T-helper 1 cell (primary cell): Measurements from ENCODE around the gene WTIP.

Experiments used
- DNase-seq, 5 donors: peaks; one replicate each; pipeline ENCODE4 v3.0.0-alpha.2; 2012 to 2020

The WTIP gene

DNA sequence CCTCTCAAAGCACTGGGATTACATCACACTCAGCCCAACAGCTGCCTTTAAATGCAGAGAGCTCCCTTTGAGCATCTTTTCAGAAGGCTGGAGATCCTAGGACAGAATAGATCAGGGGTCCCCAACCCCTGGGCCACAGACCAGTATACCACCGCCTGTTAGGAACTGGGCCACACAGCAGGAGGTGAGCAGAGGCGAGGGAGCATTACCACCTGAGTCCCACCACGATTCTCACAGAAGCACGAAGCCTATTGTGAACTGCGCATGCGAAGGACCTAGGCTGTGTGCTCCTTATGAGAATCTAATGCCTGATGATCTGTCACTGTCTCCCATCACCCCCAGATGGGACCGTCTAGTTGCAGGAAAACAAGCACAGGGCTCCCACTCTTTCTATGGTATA is 2.2 kb upstream of the WTIP start:
- DNase-seq, result no peak

DNA sequence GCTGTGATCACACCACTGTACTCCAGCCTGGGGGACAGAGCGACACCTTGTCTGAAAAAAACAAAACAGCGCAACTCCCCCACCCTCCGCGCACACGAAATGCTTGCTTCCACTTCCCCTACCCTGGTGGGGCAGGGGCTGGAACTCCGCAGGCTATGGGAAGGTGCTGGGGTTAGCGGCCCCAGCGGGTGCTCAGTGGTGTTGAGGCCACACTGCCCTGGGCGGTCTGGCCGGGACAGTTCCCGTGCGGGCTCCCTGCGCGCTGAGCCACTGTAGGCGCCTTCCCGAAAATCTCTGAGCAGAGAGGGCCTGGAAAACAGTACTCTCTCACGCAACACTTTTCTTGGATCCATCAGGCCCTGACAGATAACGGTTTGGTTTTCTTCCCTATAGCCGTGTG is 1.1 kb upstream of the WTIP start:
- no peak for DNase-seq

DNA sequence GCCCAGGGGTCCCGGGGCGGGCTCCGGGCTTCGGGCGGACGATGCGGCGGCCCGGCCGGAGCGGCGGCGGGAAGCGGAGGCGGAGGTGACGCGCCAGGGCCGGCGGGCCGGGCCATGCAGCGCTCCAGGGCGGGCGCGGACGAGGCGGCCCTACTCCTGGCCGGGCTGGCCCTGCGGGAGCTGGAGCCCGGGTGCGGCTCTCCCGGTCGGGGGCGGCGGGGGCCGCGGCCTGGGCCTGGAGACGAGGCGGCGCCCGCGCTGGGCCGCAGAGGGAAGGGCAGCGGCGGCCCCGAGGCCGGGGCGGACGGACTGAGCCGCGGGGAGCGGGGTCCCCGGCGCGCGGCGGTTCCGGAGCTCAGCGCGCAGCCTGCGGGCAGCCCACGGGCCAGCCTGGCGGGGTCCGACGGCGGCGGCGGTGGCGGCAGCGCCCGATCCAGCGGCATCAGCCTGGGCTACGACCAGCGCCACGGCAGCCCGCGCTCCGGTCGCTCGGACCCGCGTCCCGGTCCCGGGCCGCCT is 362 bp downstream of the WTIP start:
- no peak for DNase-seq

DNA sequence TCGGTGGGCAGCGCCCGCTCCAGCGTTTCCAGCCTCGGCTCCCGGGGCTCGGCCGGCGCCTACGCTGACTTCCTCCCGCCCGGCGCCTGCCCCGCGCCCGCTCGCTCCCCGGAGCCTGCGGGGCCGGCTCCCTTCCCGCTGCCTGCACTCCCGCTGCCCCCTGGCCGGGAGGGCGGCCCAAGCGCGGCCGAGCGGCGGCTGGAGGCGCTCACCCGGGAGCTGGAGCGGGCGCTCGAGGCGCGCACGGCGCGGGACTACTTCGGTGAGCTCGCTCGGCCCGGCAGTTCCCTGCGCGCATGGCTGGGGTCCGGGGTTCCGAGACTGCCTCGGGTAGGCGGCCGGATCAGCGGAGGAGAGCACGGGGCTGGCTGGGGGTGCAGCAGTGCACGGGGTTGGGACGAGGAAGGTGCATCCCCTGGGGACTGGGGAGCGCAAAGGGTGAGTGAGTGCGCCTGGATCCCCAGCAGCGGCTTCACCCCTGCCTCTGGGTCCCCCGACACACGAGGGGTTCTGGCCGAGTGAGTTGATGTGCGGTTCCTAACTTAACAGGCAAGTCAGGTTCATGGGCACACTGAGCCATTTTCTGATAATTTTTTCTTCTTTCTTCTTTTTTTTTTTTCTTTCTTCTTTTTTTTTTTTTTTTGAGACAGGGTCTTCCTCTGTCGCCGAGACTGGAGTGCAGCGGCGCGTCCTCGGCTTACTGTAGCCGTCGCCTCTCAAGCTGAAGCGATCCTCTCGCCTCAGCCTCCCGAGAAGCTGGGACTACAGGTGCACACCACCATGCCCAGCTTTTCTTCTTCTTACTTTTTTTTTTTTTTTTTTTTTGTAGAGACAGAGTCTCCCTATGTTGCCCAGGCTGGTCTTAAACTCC is 1.1 kb downstream of the WTIP start:
- no peak for DNase-seq

DNA sequence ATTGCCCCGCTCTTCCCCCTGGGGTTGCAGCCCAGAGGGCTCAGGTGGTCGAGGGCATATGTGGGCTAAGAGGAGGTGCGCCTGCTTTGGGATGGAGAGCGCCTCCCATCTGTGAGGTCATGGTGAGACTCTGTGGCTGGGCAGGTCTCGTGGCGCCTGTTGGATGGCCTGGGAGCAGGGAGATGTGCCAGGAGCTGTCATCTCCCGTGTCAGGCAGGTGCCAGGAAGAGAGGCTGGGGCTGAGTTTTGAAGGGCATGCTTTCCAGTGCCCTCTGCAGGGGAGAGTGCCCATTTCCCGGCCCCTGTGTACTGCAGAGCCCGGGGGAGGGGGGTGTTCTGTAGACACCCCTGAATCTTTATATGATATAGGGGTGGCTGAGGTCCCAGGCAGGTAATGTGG is 2.8 kb downstream of the WTIP start:
- DNase-seq, result no peak

DNA sequence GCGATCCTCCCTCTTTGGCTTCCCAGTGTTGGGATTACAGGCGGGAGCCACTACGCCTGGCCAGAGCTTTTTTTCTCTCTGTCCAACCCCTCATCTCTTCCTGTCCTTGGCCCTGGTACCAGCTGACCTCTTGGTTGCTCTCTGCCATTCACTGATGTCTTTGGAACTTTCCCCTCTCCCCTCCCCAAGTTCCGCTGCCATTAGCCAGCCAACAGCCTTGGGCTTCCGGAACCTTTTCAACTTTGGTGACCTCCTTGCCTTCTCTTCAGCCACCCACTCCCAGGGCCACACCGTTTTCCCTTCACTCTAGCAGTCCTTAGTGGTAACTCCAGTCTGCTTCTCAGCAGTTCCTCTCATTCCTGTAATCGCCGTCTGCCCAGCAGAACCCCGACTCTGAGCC is 4.3 kb downstream of the WTIP start:
- DNase-seq, result no peak

DNA sequence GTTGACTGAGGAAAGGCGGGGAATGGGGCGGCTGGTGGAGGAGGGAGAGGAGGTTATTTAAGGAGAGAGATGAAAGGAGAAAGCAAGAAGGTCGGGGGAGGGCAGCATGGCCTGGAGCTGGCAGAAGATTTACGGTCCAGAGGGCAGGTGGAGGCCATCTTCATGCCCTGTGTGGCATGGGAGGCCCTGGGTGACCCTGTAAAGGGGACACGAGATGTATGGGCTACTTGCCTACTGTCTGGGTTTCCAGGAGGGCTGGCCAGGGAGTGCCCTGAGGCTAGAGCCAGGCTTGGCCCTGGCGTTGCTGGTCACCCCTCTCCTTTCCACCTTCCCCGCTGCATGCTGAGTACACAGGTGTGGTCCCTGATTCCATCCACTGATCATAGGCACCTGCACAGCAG is 6.1 kb downstream of the WTIP start:
- no peak for DNase-seq

DNA sequence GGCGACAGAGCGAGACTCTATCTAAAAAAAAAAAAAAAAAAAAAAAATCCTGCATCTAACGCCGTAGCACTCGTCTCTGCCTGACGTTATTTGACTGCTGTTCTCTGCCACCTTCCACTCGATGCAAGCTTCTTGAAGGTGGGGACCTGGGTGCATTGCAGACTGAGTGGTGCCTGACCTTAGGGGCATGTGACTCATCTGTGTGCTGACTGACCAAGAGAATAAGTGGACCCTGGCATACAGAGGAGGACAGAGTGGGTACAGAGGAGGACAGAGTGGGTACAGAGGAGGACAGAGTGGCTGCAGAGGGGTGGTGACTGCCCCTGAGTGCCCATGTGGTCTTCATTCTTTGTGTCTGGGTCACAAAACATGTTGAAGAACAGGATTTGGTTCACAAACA is 7.6 kb downstream of the WTIP start:
- no peak for DNase-seq

DNA sequence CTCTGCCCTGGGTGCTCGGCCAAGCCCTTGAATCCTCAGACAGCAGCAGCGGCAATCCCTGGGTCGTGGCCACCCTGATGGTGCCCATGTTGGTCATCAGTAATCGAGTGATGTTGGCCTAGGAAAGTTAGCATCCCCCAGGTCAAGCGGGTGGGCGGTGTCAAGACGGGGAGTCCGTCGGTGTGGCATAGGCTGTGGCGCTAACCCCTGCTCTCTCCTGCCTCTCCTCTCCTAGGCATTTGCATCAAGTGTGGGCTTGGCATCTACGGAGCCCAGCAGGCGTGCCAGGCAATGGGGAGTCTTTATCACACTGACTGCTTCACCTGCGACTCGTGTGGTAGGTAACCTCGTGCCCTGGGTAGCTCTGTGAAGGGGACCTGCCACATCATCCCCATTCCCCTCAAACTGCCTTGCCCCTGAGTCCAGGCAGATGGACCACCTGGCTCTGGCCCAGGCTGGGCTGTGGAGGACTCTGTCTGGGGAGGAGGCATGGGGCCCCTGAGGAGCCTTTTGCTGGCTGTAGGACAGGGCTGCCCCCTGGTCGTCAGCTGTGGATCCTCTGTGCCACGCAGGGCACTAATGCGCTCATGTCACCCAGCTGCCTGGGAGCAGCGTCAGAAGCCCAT is 8.7 kb downstream of the WTIP start:
- DNase-seq, result no peak

DNA sequence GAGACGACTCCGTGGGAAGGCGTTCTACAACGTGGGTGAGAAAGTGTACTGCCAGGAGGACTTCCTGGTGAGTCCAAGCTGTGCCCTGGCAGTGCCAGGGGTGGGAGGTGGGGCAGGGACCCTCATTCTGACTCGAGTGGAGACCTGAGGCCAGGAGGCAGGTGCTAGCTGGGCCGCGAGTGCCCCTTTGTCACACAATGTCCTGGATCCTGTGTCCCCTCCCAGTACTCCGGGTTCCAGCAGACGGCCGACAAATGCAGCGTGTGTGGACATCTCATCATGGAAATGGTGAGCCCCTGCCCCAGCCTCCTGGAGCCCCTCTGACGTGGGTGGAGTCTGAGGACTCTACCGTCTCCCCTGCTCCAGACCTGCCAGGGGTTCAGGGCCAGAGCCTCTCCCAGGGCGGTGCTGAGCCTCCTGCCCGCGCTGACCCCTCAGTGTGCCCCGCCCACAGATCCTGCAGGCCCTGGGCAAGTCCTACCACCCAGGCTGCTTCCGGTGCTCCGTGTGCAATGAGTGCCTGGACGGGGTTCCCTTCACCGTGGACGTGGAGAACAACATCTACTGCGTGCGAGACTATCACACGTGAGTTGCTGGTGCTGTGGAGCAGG is 11.6 kb downstream of the WTIP start:
- no peak for DNase-seq

DNA sequence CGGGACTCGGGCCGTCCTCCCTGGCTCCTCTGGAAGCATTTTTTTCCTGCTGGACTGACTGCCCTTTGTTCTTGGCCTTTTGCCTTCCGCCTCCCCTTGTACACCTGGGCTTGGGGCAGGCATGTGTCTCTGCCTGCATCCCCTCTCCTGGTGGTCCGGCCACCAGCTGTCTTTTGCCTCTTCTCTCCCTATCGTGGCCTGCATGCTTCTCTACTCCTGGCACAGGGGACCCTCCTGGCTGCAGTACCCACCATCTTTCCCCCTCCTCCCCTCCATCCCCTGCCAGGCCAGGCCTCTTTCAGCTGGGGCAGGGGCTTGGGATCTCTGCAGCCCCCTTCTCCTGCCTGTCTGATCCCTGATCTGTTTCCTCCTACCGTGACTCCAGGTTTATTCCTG is 12.1 kb downstream of the WTIP start:
- DNase-seq, result no peak

DNA sequence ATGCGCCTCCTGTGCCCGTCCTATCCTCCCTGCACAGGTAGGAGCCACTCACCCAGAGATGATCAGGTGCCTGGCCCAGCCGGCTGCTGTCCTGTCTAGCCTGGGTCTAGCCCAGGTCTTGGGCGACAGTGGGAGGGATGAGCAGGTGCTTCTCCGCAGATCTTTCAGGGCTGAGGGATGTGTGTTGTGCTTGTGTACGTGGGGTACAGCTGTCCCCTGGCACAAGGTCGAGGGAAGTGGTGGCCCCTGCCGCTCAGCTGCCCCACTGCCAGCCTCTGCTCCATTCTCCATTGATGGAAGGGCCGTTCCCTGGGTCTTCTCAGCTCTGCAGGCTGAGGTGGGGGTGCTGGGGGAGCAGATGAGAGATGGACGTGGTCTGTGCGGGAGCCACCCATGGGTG is 13.0 kb downstream of the WTIP start:
- no peak for DNase-seq

DNA sequence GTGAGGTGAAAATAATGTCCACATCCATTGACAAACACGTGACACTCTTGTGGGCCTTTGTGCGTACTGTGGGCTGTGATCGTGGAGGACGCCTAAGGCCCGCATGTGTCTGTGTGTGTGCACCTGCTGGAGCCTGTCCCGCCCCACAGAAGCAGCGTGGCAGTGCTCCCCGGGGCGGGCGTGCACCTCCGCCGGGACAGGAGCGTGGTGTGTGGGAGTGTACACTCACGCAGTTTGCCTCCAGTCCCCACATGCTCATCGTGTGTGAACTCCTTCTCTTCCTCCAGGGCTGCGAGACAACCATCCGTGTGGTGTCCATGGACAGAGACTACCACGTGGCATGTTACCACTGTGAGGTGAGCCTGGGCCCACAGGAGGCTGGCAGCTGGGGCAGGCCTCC is 13.9 kb downstream of the WTIP start:
- DNase-seq, result no peak

DNA sequence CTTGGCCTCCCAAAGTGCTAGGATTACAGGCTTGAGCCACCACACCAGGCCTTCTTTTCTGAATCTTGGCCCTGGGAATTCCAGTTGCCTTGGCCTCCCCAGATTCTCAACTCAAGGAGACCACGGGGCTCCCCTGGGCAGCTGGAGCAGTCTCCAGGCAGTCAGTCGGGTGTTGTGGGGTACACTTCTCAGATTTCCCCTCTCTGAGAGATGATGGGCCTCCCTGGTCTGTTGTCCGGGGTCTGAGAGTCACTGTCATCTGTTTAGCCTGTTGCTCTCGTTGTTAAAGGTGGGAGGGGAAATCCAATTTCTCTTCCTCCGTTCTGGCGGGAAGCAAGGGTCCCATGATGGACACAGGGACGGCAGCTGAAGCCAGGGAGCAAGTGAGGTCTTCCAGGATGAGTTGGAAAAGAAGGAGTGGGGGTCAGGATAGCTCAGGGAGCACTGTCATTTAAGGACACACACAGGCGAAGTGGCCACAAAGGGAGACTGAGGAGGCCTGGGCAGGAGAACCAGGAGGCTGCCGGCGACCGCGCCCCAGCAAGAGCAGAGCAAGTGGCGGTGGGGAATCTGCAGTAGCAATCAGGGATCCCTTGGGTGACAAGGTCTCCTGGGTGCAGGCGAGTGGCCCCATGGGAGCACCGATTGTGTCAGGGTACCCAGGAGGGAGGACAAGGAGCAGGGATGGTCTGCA is 15.7 kb downstream of the WTIP start:
- no peak for DNase-seq

DNA sequence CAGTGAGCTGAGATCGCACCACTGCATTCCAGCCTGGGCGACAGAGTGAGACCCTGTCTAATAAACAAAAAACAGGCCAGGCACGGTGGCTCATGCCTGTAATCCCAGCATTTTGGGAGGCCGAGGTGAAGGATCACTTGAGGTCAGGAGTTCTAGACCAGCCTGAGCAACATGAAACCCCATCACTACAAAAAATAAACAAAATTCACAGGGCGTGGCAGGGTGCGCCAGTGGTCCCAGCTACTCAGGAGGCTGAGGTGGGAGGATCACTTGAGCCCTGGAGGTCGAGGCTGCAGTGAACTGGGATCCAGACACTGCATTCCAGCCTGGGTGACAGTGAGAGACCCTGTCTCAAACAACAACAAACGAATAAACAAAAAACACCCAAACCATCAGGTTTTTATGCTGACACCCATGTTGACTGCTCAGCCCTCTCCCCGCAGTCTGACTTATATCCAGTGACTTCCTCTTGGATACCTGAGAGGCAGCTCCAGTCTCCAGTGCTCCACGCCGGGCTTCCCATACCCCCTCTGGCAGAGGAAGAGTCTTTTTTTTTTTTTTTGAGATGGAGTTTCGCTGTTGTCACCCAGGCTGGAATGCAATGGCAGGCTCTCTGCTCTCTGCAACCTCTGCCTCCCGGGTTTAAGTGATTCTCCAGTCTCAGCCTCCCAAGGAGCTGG is 17.7 kb downstream of the WTIP start:
- no peak for DNase-seq

DNA sequence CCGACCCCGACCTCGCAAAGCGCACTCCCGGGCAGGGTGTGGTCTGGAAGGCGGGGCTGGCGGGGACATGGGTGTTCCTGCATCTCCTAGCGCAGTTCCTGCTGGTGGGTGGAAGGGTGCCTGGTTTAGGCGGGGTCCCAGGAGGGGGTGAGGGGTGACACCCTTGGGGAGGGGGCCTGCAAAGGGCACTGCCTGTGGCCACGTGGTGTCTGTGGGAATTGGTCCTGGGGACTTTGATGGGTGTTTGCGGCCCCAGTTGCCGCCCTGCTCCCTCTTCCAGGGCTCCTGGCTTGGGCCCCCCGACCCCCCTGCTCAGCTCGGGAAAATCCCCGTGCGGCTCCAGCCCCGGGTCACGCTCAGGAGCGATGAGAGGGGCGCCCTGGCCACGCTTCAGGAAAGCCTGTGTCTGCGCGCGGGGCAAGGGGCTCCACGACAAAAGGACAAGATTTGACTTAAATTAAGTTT is 19.1 kb downstream of the WTIP start:
- no peak for DNase-seq

DNA sequence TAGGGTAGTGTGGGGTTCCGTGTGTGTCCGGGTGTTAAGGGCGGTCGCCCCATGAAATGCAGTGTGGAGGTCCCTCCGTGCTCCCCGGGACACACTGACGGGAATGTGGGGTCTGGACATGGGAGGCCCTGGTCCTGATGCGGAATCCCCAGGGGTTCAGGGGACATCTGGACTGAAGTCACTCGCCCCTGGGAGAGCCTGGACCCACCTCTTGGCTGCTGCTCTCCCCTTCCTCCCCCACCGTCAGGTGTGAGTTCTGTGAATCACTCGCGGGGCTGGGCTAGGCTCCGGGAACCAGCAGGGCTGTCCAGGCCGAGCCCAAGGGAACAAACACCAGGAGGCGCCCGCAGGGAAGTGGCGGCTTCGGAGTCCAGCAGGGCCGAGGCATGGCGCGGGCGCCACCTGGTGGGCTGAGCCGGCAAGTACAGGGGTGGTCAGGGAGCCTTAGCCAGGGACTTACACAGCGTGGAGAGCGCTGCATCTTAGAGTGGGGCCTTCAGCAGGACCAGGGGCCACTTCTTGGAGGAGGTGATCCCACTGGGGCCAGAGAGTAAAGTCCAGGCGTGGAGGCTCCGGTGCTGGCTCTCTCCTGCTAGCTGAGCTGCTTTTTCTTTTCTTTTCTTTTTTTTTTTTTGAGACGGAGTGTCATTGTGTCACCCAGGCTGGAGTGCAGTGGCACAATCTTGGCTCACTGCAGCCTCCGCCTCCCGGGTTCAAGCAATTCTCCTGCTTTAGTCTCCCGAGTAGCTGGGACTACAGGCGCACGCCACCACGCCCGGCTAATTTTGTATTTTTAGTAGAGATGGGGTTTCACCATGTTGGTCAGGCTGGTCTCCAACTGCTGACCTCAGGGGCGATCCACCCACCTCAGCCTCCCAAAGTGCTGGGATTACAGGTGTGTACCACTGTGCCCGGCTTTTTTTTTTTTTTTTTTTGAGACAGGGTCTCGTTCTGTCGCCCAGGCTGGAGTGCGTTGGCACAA is 20.1 kb downstream of the WTIP start:
- DNase-seq, result peak; percentile 64 to 77 (median 72)

DNA sequence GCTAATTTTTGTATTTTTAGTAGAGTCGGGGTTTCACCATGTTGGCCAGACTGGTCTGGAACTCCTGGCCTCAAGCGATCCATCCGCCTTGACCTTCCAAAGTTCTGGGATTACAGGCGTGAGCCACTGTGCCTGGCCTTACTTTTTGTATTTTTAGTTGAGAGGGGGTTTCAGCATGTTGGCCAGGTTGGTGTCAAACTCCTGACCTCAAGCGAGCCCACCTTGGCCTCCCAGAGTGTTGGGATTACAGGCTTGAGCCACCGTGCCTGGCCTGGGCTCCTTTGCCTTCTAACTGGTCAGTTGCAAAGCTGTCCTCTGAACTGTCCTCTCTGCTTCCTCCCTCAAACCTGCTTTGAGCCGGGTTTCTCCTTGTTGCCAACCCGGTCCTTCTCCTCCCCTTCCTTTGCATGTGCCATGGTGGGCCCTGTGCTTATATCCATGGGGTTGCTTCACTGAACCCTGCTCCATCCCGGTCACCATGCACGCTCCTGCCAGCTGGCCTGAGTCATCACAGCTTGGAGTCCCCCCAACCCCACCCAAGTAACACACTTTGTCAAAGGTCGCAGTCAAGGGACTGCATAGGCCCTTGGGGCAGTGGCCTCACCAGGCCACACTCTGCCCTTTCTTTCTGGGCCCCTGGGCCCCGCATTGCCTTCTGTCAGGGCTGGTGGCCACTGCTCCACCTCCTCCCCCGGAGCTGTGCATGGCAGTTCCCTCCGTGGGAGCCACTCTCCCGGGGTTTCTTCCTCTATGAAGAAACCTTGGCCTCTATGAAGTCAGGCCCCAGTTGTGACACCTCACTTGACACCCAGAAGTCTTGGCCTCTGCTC is 21.2 kb downstream of the WTIP start:
- no peak for DNase-seq

DNA sequence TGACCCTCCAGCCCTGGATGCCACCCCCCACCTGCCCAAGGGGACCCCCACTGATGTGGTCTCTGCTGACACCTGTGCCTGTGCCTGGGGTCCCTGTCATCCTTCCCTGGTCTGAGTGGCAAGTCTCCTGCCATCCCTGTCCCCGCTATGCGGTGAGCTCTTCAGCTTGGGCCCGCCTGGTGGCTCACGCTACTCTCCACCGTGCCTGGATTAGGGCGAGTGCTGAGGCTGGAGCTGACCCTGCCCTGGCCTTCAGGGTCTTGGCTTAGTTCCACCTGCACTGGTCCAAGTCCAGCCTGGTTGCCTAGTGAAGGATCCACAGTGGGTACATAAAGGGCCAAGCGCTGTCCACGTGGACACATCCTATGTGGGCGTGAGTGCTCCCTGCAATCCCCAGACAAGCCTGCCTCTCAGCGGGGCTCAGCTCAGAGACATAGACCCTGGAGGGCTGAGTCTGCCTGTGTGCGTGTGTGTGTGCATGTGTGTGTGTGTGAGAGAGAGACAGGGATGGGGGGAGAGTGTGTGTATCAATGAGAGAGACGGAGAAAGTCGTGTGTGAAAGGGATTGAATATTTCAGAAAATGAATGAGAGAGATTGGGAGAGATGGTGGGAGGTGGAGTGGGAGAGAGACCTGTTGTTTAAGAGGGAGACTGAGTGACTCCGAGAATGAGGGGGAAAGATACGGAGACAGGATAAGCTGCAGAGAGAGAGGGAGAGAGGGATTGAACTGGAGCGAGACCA is 22.1 kb downstream of the WTIP start:
- DNase-seq, result no peak
